A673 (cell line): Measurements from ENCODE around the gene PCYT1B. TPM values are rescaled to one million over a fixed set of nuclear protein-coding genes. Genes with fewer than 3 reads are reported as not detected.

Experiments used
- BruUV-seq: library from RNA; stranded (reverse); fragments of 400-500 nt; replicated peaks from 2 replicates; lab custom pipeline; 2021; lab: Mats Ljungman, UMichigan
- CTCF ChIA-PET: fragments of 300-600 bp; sonication (Branson Sonifier 250); formaldehyde crosslinking; loops from one replicate; lab custom pipeline; 2022; ENCODE audit warnings: antibody characterized with exemption; lab: Charles Lee
- POLR2A ChIA-PET: fragments of 300-600 bp; sonication (Branson Sonifier 250); formaldehyde crosslinking; loops from one replicate; lab custom pipeline; 2022; ENCODE audit warnings: antibody characterized with exemption; ENCODE audit not compliant: low non-redundant PET; lab: Charles Lee
- DNase-seq: peaks from one replicate; pipeline ENCODE4 v3.0.0-alpha.2; 2015; ENCODE audit warnings: low spot score
- H3K27ac ChIP-seq: fragments of 200-600 bp; sonication (generic); 2 replicates; pipeline ENCODE4 v1.5.1; 2016; ENCODE audit warnings: mixed run types, low read depth, mild to moderate bottlenecking, mixed read lengths, antibody characterized with exemption, low read length; ENCODE audit not compliant: poor library complexity, severe bottlenecking
- H3K27me3 ChIP-seq: fragments of 200-600 bp; sonication (generic); replicated peaks from 2 replicates; pipeline ENCODE4 v1.6.1; 2017; ENCODE audit warnings: mixed run types, low read depth, mild to moderate bottlenecking, mixed read lengths, antibody characterized with exemption, low read length; ENCODE audit not compliant: insufficient read depth, poor library complexity
- H3K36me3 ChIP-seq: fragments of 200-600 bp; sonication (generic); 2 replicates; pipeline ENCODE4 v1.6.1; 2016; ENCODE audit warnings: mixed run types, mild to moderate bottlenecking, mixed read lengths, antibody characterized with exemption, low read length; ENCODE audit not compliant: insufficient read depth, poor library complexity, severe bottlenecking
- H3K4me1 ChIP-seq: fragments of 200-600 bp; sonication (generic); 2 replicates; pipeline ENCODE4 v1.6.1; 2017; ENCODE audit warnings: mixed run types, mild to moderate bottlenecking, mixed read lengths, antibody characterized with exemption, low read length; ENCODE audit not compliant: insufficient read depth, poor library complexity, severe bottlenecking
- H3K4me3 ChIP-seq: fragments of 200-600 bp; sonication (generic); 2 replicates; pipeline ENCODE4 v1.5.1; 2016; ENCODE audit warnings: low read depth, mixed run types, mild to moderate bottlenecking, mixed read lengths, low read length; ENCODE audit not compliant: poor library complexity, severe bottlenecking
- H3K9me3 ChIP-seq: fragments of 200-600 bp; sonication (generic); 2 replicates; pipeline ENCODE4 v1.6.1; 2016; ENCODE audit warnings: mixed run types, low read depth, mild to moderate bottlenecking, mixed read lengths, antibody characterized with exemption, low read length; ENCODE audit not compliant: poor library complexity, severe bottlenecking
- EZH2 ChIP-seq: fragments of 200-600 bp; sonication (generic); IDR thresholded peaks from 2 replicates; pipeline ENCODE4 v1.6.1; 2017; ENCODE audit warnings: borderline replicate concordance, low read depth, mild to moderate bottlenecking, mixed read lengths, antibody characterized with exemption, low read length; ENCODE audit not compliant: poor library complexity, severe bottlenecking
- intact Hi-C: fragments of 100-400 bp; cut with micrococcal nuclease; formaldehyde crosslinking; loops from one replicate; pipeline ENCODE4 v1.10.0; 2022; ENCODE audit not compliant: unreplicated experiment
- total RNA-seq: library from RNA; stranded (reverse); gene quantifications from 2 replicates; pipeline ENCODE4 v1.2.3, GENCODE V29; 2021
- TF ChIP-seq, protein P1 (sequence below): fragments of 300-800, 200-600 bp; sonication (generic); conservative IDR thresholded peaks from 2 replicates; pipeline ENCODE4 v1.5.1; 2017; ENCODE audit warnings: low read depth, mild to moderate bottlenecking, antibody characterized with exemption, low read length, moderate library complexity, mixed read lengths

Gene PCYT1B
- total RNA-seq, 1 experiment from 2014 or later: 3.6 TPM

DNA sequence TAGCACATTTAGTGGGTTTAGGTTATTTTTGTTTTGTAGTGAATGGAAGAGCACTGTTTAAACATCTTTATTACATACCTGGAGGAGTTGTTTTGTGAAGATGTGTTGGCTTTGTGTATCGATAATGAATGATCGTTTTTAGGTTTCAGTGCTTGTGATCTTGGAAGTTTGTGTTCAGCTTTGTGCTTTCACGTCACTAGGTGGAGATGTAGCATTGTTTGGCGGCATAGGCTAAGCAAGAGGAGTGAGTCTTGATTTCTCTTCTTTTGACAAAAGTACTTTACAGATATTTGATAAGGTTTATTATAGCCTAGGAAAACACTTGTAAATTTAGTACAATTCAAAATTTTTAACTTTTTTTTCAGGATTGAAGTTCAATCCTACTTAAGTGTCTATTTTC is 131.7 kb downstream of the PCYT1B start:
- no TSS peak for BruUV-seq
- POLR2A ChIA-PET: no interaction called here
- intact Hi-C loops: loop anchor here (10.0 kb wide), 1 partner anchor 629 kb away; no protein-coding TSS in a partner anchor
- Histone ChIP-seq H3K36me3 (no peaks in the 10 kb centered on the region), H3K27me3 (peaks cover 18% of the 10 kb centered on the region), H3K4me3 (no peak overlapping the region), H3K9me3 (no peaks in the 10 kb centered on the region), H3K4me1 (no peaks in the 10 kb centered on the region), H3K27ac (no peak overlapping the region)
- CTCF ChIA-PET: interaction anchor here (0.6 kb wide), 1 partner anchor 161 kb away, joined by 6 read pairs; no protein-coding TSS in a partner anchor
- peak; percentile 39 for DNase-seq
- TF ChIP-seq EZH2: no peak
- TF ChIP-seq, protein P1, sequence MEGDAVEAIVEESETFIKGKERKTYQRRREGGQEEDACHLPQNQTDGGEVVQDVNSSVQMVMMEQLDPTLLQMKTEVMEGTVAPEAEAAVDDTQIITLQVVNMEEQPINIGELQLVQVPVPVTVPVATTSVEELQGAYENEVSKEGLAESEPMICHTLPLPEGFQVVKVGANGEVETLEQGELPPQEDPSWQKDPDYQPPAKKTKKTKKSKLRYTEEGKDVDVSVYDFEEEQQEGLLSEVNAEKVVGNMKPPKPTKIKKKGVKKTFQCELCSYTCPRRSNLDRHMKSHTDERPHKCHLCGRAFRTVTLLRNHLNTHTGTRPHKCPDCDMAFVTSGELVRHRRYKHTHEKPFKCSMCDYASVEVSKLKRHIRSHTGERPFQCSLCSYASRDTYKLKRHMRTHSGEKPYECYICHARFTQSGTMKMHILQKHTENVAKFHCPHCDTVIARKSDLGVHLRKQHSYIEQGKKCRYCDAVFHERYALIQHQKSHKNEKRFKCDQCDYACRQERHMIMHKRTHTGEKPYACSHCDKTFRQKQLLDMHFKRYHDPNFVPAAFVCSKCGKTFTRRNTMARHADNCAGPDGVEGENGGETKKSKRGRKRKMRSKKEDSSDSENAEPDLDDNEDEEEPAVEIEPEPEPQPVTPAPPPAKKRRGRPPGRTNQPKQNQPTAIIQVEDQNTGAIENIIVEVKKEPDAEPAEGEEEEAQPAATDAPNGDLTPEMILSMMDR: peak; percentile 57

DNA sequence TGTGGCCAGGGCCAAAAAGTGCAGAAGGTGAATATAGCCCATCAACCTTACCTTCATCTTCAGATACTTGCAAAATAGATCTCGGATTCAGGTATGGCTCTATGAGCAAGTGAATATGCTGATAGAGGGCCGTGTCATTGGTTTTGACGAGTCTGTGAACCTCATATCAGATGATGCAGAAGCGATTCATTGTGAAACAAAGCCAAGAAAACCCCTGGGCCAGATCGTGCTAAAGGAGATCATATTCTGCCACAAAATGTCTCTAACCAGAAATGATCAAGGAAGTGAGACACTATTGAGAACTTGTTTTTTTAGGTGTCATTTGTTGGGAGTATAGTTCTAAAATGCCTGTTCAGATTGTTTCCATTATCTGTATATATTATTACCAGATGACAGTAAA is 133.7 kb downstream of the PCYT1B start:
- CTCF ChIA-PET: no interaction called here
- intact Hi-C loops: loop anchor here (10.0 kb wide), 1 partner anchor 631 kb away; no protein-coding TSS in a partner anchor
- no TSS peak for BruUV-seq

DNA sequence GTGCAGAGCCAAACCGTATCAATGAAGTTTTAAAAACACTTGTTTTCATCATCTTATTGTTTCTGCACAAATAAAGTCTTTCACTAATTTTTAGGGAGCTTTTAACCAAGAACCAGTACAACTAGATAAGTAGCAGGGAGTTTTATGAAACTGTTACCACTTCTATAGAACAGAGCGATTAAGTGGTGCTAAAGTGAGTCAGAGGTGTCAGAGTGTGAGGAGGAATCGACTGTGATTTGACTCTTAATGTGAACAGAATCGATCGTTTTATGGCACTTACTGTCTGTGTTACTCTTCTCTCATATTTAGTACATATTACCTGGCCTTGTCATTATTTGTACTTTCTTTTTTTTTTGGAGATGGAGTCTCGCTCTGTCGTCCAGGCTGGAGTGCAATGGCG is 138.8 kb downstream of the PCYT1B start:
- TF ChIP-seq, protein P1: no peak
- no peak for TF ChIP-seq EZH2
- Histone ChIP-seq H3K36me3 (no peaks in the 10 kb centered on the region), H3K4me3 (no peak overlapping the region), H3K9me3 (no peaks in the 10 kb centered on the region), H3K4me1 (no peaks in the 10 kb centered on the region), H3K27me3 (peaks cover under 1% of the 10 kb centered on the region), H3K27ac (no peak overlapping the region)
- DNase-seq: no peak
- ChIA-PET CTCF (no interaction called here), POLR2A (no interaction called here)
- BruUV-seq: no TSS peak
- intact Hi-C loops: no loop called here

More for the DNA sequence above, 133.7 kb downstream of the PCYT1B start:
- peaks cover 18% of the 10 kb centered on the region for H3K27me3 ChIP-seq
- no peak overlapping the region for H3K4me3 ChIP-seq
- no peaks in the 10 kb centered on the region for H3K36me3 ChIP-seq
- DNase-seq: no peak
- H3K4me1 ChIP-seq: no peaks in the 10 kb centered on the region
- POLR2A ChIA-PET: no interaction called here
- H3K27ac ChIP-seq: no peak overlapping the region
- H3K9me3 ChIP-seq: no peaks in the 10 kb centered on the region
- TF ChIP-seq, protein P1: no peak
- TF ChIP-seq EZH2: no peak

Other genes starting within 250 kb of the PCYT1B start
- 6.6 and 7.2 TPM in 2 replicates for gene PDK3, start 182.1 kb downstream of the PCYT1B start, total RNA-seq
- 44.9 and 45.9 TPM in 2 replicates for gene POLA1, start 46.6 kb upstream of the PCYT1B start, total RNA-seq